Mammary epithelial cell (primary cell): ENCODE data around the gene SLC10A1.

Source experiments
- CTCF ChIP-seq, 2 donors: IDR thresholded peaks in 1 of 2; conservative IDR thresholded peaks in 1 of 2; 2 replicates each; pipeline ENCODE4 v1.5.1; 2011 to 2012; ENCODE audit warnings: inconsistent platforms in 2 of 2, low read length in 2 of 2, mild to moderate bottlenecking in 2 of 2, control low read depth in 1 of 2, low read depth in 1 of 2; ENCODE audit not compliant: insufficient read depth in 1 of 2; ENCODE audit errors: extremely low read depth in 1 of 2
- EZH2 ChIP-seq: IDR thresholded peaks from 2 replicates; pipeline ENCODE4 v1.6.1; 2012; ENCODE audit warnings: low read length, inconsistent platforms, borderline replicate concordance

DNA sequence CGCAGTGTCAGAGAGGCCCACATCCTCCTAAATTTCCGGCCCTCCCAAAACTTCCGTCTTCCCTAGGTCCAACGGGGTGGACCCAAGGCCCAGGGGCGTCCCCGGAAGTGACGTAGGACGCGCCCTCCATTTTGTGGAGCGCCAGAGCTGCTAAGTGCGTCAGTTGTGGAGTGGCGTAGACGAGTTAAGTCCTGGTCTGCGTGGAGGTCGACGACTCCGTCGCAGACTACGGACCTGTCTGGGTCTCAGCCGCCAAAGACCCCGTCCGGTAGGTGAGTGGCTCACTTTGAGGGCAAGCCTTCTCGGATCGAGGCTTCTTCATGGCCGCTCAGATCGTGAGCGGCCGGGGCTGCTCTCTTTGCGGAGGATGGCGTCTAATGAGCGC, 30.1 kb downstream of the SLC10A1 start, which contains the start of gene SRSF5:
- TF ChIP-seq EZH2 = no peak
- no peak for TF ChIP-seq CTCF (conservative IDR thresholded peaks at IDR 0.05 in 1 of 2, IDR thresholded peaks at IDR 0.05 in 1 of 2; ENCODE audit: extremely low read depth in 1 of 2, insufficient read depth in 1 of 2, low read depth in 1 of 2, low read length in 2 of 2)
